ENCODE measurements around the gene ZBED4.

DNA sequence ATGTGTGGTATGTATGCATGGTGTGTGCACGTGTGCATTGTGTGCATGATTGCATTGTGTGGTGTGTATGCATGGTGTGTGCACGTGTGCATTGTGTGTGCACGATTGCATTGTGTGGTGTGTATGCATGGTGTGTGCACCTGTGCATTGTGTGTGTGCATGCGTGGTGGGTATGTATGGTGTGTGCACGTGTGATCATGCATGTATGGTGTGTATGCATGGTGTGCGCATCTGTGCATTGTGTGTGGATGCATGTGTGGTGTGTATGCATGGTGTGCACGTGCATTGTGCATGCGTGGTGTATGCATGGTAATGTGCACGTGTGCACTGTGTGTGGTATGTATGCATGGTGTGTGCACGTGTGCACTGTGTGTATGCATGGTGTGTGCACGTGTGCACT is 47.8 kb downstream of the ZBED4 start:
- TF ChIP-seq CTCF (conservative IDR thresholded peaks at IDR 0.05; ENCODE audit: low read depth, low read length): no peak
- no peak for TF ChIP-seq EZH2 (IDR thresholded peaks at IDR 0.05; ENCODE audit: borderline replicate concordance, low read depth, low read length, poor library complexity, severe bottlenecking)

All from A673 (cell line).